ENCODE results near the gene LRRC8E.

Gene LRRC8E

GRCh38 chr19:7914099-7914498 is 25.8 kb downstream of the LRRC8E start:
- ChIA-PET CTCF (interaction anchor here (2.3 kb wide), 1 partner anchor 11 kb away, joined by 7 read pairs; the partner anchor contains the start of gene MAP2K7), POLR2A (no interaction called here)
- DNase-seq (ENCODE audit: extremely low spot score): no peak
- TF ChIP-seq CTCF (IDR thresholded peaks at IDR 0.05; ENCODE audit: control extremely low read depth, extremely low read depth, low read depth, missing control alignments): no peak

- ChIA-PET CTCF (interaction anchor here (2.3 kb wide), 1 partner anchor 11 kb away, joined by 7 read pairs; the partner anchor contains the start of gene MAP2K7), POLR2A (no interaction called here)
- TF ChIP-seq CTCF (IDR thresholded peaks at IDR 0.05; ENCODE audit: control extremely low read depth, extremely low read depth, low read depth, missing control alignments): no peak
- DNase-seq (ENCODE audit: extremely low spot score): no peak
These were observed 26.3 kb downstream of the LRRC8E start, which contains the start of gene TGFBR3L for GRCh38 chr19:7914598-7915045. Gene TGFBR3L, plus strand, starts transcription at chr19:7914830.

- POLR2A ChIA-PET: no interaction called here
- CTCF ChIA-PET: interaction anchor here (1.0 to 2.3 kb wide), 3 partner anchors 12 to 28 kb away, joined by 3 to 7 read pairs (median 6); partner anchors contain the start of genes MAP2K7 and TIMM44
- DNase-seq (ENCODE audit: extremely low spot score): no peak
- no peak for TF ChIP-seq CTCF (IDR thresholded peaks at IDR 0.05; ENCODE audit: control extremely low read depth, extremely low read depth, low read depth, missing control alignments)
These were observed 27.2 kb downstream of the LRRC8E start for GRCh38 chr19:7915250-7916102.

- ChIA-PET POLR2A (interaction anchor here (1.5 kb wide), 1 partner anchor 13 kb away, joined by 4 read pairs; the partner anchor contains the start of gene MAP2K7), CTCF (interaction anchor here (0.8 to 2.3 kb wide), 6 partner anchors 13 to 348 kb away, joined by 3 to 9 read pairs (median 4); partner anchors contain the start of genes MAP2K7 and TIMM44)
- no peak for DNase-seq (ENCODE audit: extremely low spot score)
- no peak for TF ChIP-seq CTCF (IDR thresholded peaks at IDR 0.05; ENCODE audit: control extremely low read depth, extremely low read depth, low read depth, missing control alignments)
These were observed 28.0 kb downstream of the LRRC8E start for GRCh38 chr19:7916103-7916954.

GRCh38 chr19:7916955-7917266 is 28.6 kb downstream of the LRRC8E start:
- POLR2A ChIA-PET: interaction anchor here (1.5 kb wide), 1 partner anchor 13 kb away, joined by 4 read pairs; the partner anchor contains the start of gene MAP2K7

More at GRCh38 chr19:7916955-7917266, 28.6 kb downstream of the LRRC8E start:
- CTCF ChIA-PET: interaction anchor here (0.8 to 2.1 kb wide), 4 partner anchors 13 to 349 kb away, joined by 3 to 9 read pairs (median 4); partner anchors contain the start of genes MAP2K7 and TIMM44
- no peak for TF ChIP-seq CTCF (IDR thresholded peaks at IDR 0.05; ENCODE audit: control extremely low read depth, extremely low read depth, low read depth, missing control alignments)
- no peak for DNase-seq (ENCODE audit: extremely low spot score)
